ENCODE results near the gene SAE1.
"Not testable (repeated sequence)": the region's sequence is repeated elsewhere in the genome, so short reads cannot be mapped to it uniquely, and the experiment has no call there.

The SAE1 gene

DNA sequence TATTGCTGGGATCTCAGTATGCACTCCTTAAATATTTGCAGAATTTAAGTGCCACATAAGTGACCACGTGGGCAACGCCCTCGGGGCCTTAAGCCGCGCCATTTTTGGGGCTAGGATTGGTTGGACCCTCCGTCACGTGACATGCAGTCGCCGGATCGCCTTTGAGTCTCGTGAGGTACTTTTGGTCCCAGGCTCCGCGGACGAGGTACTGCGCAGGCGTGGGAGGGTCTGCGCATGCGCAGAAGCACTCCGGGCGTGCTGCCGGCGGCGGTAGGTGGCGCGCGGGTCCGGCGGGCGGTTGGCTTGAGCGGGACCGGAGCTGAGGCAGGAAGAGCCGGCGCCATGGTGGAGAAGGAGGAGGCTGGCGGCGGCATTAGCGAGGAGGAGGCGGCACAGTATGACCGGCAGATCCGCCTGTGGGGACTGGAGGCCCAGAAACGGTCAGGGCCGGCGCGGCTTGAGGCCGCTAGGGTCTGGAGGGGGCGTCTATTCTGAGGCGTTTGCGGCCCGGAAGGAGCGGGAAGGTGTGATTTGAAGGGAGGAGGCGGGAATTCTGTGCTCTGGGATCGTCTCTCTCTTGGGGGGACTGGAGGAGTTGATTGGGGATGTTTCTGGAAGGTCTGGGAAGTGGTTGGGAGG lies at the start of gene SAE1:
SAE1 (plus strand) TSS at position 247 of the 639 bp plus-strand sequence; CDS start at position 343, 96 bp downstream.
- FAIRE-seq: peak; percentile 94

DNA sequence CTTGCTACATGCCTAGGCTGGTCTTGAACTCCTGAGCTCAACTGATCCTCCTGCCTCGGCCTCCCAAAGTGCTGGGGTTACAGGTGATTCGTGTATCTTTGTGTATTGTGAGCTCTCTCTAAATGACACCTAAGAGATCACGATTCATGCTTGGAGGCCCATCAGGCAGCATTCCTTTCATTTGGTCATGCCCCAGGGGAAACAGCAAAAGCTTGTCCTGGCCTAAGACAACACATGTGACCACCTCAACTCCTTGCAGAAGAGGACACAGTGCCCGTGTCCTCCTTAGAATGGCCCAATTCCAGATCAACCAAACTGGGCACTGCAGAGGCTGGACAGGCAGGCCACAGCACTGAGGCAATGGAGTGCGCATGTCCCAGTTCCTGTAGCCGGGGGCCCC lies 49.5 kb upstream of the SAE1 start:
- no peak for FAIRE-seq

DNA sequence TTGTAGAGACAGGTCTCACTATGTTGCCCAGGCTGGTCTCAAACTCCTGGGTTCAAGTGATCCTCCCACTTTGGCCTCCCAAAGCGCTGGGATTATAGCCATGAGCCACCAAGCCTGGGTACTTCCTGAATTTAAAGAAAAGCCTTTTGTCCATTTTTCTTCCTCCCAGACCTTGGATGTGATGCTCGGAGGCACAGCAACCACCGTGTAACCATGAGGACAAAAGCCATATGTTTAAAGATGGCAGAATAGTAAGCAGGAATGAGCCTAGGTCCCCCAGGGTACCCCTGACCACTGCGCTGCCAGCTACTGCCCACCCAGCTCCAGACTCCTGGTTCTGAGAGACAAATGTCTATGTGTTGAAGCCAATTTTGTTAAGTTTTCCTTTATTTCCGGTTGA lies 48.1 kb upstream of the SAE1 start:
- FAIRE-seq: no peak

DNA sequence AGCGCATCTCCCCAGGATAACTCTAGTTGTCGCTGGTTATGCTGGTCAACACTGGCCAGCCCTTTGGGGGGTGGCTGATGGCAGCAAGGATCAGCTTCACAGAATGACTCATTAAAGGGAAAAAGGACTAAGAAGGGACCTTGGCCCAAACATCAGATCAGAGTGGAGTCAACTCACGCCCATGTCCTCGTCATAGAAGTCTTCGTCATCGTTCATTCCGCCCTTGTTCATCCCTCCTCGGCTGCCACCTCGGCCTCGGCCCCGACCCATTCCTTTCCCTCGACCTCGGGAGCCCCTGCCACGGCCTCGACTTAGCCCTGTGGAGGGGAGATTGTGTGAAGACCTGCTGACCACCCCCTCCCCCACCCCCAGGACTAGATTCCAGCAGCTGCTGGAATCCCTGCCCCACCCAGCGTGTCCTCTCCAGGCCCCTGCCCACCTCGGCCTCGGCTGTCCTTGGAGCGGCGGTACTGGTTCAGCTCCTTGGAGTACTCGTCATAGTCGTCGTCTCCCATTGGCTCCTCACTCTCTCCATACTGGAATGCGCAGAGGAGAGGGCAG lies 45.7 kb upstream of the SAE1 start:
- FAIRE-seq: no peak

DNA sequence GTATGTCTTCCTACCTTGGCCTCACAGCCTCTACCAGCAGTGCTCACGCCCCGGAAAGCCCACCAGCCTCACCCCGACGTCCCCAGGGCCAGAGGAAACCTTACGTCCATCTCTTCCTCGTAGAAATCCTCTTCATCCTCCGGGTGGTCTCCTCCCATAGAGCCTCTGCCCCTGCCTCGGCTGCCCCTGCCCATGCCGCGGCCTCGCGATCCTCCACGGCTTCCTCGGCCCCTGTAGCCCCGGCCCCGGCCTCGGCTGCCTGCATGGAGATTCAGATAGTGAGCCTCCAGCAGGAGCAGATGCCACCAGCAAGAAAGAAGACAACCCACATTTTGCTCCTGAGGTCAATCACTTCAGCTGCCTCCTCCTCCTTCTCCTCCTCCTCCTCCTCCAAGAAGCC lies 44.4 kb upstream of the SAE1 start:
- FAIRE-seq: no peak

DNA sequence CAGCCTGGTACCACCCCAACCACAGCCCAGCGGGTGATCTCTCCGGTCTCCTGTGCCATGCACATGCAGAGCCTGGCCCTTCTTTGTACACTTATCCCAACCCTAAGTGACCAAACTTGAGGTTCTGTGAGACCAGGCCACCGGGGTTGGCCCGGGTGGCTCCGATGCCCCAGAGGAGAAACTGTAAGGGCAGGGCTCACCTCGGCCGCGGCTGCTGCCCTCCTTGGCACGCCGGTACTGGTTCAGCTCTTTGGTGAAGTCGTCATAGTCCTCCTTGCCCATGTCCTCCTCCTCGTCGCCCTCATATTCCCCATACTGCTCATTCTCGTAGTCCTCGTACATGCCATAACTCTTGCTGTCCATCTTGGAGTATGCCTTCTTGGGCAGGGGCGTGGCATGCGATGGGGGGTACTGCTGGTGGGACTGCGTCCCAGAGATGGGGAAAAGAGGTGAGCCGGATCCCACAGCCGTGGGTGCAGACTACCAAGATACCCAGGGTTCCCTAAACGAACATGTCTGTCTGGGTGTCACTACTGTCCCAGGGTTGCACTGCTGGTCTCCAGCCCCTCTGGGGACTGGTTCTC lies 40.8 kb upstream of the SAE1 start:
- no peak for FAIRE-seq

DNA sequence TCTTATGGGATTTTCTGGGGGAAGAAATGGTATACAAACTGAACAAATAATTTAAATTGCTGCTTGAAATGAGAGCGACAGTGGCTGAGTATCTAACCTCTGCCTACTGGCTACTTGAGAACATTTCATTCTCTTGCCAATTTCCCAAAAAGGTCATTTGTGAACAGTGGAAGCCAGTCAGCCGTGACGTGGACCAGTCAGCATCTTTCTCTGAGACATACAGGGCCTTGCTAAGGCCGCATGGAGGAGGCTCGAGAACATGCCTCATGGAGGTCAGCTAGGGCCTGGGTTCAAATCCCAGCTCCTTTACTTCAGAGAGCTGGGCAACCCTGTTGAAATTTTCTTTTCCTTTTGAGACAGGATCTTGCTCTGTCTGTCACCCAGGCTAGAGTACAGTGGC lies 37.4 kb upstream of the SAE1 start:
- no peak for FAIRE-seq

DNA sequence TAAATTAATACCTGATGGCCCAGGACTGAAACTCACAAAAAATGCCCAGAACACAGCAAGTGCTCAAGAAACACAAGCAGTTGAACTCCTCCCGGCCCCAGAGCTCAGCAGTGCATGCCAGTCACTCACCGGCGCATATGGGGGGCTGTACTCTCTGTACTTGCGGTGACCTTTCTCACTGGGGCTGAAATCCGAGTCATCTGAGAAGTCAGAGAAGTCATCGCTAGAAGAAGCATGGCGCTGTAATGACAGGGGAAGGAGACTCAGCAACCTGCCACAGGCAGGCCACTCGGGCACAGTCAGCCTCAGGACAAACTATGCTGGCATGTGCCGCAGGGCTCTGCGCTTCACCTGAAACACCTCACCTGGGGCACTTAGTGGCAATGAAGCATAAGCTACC lies 36.8 kb upstream of the SAE1 start:
- FAIRE-seq: no peak

DNA sequence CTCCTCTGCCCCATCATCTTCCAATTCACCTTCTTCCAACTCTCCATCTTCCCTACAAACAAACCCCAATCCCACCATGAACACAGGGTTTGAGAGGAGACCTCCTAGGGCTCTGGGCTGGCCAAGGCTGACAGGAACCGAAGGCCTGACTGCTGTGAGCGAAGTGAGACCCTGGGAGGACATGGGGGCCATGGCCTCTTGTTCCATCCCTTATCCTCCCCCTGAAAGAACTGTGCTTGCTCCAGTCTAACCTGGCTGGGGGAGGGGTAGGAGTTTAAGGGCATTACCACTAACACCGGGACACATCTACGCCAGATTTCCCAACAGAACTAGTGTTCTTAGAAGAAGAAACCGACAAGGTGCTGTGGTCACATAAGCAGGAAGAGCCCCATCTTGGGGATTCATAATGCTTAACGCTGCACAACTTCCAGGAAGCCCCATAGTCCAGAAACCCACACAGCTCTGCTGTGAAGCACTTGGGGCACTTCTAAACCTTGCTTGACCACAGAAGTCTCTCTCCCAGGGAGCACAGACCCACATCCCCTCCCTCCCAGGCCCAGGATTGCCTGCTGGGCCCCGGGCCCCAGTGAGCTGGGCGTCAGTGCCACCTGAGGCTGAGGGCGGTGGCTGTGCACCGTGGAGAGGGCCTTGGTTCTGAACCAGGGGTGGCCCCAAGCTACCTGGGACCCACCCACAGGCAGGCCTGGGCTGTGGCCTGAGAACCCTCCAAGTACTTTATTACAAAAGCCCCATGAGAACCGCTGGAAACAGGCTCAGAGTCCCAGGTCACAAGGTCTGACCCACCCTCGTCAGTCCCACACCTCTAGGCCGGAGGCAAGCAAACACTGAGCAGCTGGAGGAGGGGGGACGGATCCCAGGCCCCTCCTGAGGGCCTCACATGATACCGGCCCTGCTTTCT lies 35.8 kb upstream of the SAE1 start:
- FAIRE-seq: no peak

DNA sequence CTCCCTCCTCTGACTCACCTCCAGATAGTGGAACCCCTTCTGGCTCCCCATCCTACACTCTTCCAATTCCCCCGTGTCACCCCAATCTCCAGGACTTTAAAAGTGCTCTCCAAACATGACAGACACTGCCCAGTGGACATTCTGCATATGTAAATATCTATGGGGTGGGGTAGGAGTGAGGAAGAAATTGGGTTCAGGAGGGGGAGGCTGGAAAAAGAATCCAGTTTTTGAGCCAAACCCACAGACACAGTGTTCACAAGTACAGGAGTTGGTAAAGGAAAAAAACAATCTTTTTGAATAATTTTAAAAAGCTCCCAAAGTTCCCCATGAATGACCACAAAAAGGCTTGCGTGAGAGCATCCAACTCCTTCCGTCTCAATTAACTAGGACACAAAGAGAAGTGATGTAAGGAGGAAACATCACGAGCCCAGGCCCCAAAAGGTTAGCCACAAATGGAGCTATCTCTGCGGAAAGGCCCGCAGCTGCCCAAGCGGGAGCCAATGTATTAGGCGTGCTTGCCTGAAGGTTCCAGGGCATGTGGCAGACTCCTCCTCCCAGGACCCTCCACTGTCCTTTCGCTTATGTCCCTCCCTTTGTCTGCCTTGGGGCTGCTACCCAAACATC lies 35.0 kb upstream of the SAE1 start:
- FAIRE-seq: no peak

DNA sequence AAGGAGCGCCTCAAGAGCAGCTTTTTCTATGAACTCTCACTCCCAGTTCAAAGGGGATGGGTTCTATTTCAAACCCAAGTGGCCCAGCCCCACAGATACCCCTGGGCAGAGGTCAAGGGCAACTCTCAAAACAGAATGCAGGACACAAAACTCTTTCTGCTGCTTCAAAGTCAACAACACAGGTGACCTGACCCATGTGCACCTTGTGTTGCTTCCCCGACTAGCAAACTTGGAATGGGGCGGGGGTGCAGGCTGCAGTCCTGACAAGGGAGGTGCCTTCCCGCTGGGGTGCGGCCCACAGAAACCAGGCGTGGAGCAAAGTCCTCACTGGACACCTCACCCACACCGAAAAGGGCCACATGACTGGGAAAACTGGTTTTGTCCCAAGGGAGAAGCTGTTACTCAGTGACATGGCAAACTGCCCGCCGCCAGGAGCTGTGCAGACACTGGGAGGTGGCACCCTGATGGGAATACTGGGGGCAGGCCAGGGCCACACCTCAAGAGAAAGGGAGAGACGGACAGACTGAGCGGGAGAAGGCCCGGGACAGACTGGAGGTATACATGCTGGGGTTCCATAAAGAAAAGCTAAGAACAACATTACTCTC lies 34.4 kb upstream of the SAE1 start:
- no peak for FAIRE-seq

DNA sequence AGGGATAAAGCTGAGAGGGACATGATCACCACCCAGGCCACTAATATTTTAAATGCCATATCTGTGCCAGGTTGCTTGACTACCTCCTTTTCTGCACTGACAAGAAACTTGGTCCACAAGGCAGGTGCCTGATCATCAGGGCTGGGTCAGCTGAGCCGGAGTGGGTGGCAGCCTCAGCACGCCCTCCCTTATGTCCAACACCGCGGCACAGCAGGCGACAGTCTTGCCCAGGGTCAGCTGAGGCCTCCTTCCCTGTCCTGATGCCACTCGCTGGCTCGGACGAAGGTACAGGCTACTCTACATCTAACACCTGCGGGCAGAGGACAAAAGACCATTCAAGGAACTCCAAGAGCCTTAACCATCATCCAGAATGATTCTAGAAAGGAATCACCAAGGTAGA lies 33.9 kb upstream of the SAE1 start:
- FAIRE-seq: no peak

DNA sequence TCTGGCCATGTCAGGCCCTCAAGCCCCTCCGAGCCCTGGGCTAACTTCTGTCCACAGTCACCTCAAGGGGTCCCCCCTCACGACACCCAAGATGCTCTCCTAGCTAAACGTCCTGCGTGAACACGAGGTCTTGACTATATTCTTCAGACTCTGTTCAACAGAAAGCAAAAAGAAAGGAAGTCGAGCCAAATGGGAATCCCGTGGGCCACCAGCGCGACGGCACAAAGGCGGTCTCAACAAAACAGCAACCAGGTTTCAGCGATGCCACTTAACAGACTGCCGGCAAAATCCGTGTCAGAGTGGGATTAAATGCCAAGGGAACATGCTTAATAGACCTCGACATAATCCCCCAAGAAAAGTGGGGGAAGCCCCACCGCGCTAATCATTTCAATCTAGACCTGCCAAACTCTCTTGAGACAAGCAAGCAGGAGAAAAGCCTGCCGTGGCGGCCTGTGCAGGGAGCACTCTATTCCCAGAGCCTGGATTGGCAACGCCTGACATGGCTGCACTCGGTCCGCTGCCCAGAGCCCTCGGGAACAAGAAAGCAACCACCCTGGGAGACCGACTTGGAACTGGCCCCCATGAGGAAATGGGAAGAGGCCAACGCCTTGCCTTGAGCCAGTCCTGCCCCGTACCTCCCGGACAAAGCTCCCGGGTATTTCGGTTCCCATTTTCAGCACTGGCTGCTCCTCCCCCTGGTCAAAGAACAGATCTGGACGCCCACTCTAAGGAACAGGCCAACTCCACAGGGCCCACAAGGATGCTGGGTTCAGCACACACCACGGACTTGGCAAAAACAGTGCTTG lies 33.0 kb upstream of the SAE1 start:
- FAIRE-seq: no peak

DNA sequence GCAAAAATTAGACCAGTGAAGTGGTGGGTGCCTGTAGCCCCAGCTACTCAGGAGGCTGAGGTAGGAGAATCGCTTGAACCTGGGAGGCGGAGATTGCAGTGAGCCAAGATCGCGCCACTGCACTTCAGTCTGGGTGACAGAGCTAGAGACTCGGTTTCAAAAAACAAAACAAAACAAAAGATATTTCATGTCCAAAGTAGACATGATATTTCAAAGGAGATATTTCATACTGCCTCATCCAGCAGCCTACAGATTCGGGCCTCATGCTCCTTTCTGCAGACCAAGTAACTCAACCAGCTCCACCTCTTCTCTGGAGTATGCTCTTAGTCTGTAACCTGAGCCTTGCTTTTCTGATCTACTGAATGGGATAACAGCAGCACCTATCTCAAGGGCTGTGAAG lies 32.0 kb upstream of the SAE1 start:
- no peak for FAIRE-seq

DNA sequence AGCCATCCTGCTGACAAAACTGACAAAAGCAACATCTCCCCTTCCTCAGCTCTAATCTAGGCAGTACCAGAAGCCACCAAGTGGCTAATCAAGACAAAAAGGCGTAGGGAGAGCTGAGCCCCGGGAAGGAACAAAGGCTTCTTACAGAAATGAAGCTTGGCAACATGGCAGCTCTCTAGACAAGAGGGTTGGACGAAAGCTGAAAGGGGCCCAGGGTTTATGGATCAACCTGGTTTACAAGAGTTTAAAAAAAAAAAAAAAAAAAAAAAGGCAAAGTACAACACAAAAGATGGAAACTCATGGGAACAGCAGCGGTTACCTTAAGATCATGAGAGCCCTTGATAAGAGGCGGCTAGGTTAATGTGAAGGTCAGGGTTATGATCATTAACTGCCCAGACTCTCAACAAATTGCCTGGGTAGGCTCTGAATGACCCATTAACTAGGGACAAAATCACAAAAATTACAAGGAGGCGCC lies 31.0 kb upstream of the SAE1 start:
- no peak for FAIRE-seq

DNA sequence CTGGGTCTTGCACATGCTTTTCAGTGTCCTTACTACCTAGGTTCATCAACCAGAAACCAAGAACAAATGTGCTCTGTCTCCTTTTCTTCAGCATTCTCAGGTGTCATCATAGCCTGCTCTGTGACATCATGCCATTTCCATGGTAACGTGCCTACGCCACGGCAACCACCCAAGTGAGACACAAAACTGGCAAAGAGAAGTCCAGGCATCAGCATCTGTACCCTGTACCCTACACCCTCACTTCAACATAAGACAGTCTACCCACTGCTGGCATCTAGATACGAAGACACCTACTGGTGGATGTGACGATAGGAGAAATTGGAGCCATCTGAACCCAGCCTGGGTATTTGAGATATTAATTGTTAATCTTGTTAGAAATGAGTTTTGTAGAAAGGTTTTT lies 30.3 kb upstream of the SAE1 start:
- FAIRE-seq: no peak

DNA sequence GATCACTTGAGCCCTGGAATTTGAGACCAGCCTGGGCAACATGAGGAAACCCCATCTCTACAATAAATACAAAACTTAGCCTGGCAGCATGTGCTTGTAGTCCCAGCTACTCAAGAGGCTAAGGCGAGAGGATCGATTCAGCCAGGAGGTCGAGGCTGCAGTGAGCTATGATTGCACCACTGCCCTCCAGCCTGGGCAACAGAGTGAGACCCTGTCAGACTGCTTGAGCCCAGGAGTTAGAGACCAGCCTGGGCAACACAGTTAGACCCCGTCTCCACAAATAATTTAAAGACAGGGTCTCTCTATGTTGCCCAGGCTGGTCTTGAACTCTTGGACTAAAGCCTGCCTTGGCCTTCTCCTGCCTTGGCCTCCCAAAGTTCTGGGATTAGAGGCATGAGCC lies 29.5 kb upstream of the SAE1 start:
- FAIRE-seq: not testable (repeated sequence)

DNA sequence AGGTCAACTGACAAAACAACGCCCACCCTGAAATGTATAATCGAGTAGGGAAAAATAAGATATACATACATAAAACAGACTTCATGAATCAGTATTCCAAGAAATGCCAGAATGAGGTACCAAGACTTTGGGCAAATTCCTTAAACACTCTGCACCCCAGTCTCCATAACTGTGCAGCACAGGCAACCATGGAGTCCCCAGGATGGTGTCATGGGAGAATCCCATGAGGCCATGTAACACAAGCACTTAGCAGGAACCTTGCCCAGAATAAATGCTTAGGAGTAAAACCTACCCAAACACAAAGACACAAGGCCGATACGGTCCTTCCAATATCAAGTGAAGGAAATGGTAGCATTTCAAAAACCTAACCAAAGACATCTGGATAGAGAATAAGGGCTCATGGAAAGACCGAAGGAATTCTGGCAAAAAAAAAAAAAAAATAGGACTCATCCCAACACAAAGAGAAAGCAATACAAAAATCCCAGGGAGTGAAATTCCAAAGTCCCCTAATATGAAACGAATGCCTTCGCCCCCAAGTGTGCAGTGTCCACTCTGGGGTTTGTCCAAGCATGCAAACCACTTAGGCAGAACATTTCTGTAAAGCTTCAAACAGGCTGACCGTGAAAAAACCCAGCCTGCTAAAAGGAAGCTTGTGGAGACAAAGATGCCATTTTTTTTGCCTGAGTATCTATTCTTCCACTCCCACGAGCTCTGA lies 28.1 kb upstream of the SAE1 start:
- no peak for FAIRE-seq

DNA sequence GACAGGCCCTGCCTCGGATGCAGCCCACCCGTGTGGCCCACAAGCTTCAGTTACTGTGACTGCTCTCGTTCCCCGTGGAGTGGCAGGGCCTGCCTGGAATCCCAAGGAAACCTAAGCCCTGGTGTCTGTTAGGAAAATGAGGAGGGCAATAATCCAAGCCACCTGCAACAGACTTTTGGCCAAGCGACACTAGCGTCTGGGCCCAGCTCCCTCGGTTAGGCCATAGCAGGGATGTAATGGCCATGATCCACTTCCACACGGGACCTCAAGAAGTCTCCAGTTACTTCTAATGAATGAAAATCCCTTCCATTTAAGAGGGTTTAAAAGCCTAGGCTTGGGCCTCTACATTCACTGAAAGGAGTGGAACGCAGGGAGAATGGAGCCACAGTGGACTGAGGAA lies 26.0 kb upstream of the SAE1 start:
- no peak for FAIRE-seq

DNA sequence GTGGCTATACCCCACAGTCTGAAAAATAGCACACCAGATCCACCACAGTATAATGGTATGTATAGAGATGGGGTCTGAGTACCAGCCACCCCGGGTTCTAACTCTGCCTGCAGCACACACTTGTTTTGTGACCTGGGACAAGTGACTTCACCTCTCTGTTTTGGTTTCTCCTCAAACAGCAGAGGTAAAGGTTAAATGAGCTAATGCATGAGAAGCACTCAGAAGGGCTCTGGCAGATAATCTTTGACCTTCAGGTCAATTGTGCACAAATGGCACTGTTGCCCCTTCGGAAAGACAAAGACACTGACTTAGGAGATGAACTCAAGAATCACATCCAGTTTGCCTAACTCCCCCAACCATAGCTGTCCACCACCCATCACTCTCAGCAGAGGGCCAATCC lies 24.8 kb upstream of the SAE1 start:
- FAIRE-seq: no peak

DNA sequence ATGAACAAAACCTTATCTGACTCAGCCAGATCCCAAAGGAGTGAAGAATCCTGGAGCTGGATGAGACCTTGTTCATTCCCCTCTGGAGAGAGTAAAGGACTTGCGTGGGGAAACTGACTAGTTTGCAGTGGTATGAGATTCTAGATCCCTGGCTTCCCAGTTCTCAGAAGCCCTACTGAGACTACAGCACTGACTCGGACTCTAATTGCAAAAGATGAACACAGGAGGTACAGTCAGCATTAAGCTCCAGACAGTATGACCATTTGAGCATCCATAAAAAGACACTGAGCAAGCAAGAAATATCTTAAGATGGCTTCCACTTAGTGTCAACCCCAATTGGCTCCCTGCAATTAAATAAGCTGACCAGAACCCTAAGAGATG lies 23.8 kb upstream of the SAE1 start:
- no peak for FAIRE-seq

Data from endometrium (tissue), 2 donors.